GM19238 (cell line): ENCODE data around the gene CCSER1.

ENCODE experiments used
- DNase-seq: peaks from one replicate; pipeline ENCODE4 v3.0.0; 2011; ENCODE audit warnings: low spot score; ENCODE audit not compliant: insufficient read length

The CCSER1 gene

DNA sequence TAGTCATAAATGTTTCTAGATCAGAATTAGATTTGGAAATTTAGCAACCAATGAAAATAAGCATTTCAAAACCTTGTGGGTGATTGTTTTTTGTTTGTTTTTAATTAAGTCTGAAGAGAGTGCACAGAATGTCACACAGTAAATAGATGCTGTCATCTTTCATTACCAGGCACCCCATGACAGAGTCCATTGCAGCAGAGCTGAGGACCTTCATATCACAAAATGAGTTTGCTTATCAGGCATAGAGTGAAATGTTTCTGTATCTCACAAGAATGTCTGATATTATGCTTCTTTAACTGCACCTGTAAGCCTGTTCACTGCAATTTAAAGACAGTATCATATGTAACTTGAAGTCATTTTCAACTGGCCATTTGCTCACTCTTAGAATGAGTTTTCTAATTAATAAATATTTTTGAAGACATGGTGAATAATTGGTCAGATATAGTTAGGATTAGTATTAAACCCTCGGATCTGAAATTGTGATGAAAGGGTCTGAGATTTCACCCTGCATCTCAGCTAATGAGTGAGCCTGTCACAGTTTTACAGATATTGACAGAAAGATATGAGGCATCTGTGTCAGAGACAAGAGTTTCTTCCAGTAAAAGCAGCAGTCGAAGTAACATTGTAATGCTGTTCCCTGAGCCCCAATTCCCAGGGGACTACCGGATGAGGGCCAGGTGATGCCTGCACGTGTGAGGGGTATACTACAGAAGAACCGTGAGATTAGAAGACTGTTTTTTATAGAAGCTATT, 416.4 kb downstream of the CCSER1 start:
- DNase-seq: no peak

DNA sequence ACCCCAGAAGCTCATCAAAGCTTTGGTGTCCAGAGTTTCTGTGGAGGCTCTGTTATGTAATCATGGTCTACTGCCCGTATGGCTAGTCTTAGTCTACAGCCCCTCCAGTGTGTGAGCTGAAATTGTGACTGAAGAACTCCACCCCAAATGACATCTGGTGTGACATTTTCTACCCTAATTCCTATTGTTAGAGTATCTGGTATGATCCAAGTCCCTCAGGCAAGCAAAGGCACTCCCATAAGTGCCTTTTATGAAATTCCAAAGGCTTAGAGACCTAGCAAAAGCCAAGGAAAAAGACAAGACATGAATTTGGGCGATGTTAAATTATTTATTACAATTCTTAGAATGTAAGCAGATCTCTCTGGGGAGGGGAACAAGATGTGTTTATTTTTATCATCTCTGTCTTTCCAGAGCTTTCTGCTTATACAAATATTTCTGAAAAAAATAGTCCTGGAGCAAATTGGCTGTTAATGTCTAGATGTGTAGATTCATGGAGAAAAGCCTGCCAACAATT, 417.4 kb downstream of the CCSER1 start:
- no peak for DNase-seq

DNA sequence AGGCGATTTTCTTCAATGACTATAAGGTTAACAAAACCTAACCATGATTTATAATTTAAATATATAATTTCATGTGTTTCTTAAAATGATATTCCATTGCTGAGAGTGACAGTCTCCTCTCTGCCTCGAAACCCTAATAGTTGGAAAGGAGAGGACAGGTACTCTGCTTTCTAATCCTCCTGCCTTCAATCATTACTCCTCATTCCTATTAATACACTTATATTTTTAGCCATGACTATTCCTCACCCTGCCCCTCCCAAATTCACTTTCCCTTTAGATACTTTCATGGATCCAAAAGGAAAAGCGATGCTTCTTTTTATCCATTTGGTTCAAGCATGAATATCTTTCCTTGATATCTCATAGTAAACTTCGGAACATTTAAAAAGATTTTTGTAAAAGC, 418.2 kb downstream of the CCSER1 start:
- no peak for DNase-seq

DNA sequence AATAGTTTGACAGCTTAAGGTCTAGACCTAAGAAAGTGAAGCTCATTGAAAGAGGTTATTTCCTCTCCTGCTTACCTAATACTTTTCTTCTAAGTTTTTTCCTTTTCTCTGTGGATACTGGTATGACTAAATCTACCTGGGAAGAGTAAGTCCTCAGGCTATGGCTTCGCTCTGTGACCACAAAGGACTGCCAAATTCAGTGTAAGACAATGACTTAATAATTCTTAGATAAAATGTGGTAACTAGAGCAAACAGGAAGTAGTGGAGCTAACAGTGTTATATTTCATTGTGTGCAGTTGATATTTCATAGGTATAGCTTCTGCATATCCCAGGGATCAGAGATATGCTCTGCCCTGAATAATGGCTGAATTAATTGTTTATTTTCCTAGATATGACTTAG, 418.9 kb downstream of the CCSER1 start:
- DNase-seq: no peak

DNA sequence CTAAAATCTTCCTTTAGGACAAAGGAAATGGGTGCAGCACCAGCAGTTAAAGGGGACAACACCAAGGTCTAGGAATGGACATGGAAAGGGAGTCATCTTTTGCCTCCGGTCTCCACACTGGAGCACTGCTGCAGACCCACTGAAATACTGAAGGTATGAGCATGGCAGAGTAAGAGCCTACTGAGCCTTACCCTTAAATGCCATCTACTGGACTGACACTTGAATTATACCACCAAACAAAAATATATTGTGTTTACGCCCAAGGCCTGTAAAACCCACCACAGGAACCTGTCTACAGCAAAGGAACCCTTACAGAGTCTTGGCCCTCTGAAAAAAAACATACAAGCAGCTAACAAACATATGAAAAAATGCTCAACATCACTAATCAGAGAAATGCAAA, 443.4 kb downstream of the CCSER1 start:
- no peak for DNase-seq

DNA sequence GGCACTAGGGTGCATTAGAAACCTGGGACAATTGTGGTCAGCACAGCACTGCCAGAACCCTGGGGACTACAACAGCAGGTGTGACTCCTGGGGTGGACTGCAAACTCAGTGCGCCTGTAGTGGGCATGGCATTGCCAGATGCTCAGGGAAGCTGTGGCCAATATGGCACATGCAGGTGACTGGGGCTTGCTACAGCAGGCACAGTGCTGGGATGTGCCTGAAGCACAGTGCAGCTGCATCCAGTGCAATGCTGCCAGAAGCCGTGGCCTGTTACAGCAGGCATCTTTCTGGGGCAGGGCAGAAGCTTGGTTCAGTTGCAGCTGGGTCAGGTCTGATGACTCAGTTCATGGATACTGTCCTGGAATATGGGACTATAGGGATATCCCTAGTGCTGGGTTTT, 445.8 kb downstream of the CCSER1 start:
- DNase-seq: no peak

DNA sequence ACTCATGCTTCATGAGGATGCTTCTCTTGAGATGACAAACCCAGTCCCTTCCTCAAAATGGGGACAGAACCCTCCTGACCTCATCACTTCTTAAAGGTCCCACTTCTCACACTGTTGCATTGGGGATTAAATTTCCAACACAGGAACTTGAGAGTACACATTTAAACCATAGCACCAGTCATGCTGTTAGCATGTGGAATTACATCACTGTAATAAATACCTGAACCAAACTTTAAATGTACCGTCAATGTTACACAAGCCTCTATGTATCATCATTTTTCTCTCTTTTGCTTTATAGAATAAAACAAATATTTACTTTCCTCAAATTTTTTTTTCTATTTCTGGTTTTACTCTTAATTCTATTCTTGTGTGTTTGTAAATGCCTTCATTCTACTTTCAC, 448.2 kb downstream of the CCSER1 start:
- DNase-seq: no peak

DNA sequence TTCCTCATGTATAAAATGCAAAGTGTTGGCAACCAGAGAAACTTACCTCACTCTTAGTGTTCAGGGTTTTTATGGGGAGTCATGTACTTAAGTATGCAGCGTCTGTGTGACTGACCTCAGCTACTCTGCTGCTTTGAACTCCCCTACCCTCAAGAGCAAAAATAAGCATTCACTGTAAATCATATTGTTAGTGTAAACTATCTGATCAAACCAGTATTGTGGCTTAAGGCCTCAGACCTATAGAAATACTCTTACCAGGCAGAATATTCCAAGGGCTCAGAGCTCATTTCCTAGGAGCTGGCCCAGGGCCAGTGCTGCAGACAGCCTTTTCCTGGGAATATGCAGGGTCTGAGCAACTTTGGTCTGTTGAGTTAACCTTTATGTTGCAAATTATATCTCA, 453.1 kb downstream of the CCSER1 start:
- no peak for DNase-seq

DNA sequence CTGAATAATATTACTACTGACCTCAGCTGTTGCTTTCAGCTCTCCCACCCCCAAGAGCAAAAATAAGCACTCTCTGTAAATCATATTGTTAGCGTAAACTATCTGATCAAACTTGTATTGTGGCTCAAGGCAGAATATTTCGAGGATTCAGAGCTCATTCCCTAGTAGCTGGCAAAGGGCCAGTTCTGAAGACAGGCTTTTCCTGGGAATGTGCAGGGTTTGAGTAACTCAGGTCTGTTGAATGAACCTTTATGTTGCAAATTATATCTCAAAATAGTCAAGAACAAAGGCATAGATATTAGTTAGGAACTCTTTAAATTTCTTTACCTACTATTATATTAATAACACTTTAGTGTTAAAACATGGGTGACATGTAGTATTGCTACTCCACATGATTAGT, 454.9 kb downstream of the CCSER1 start:
- no peak for DNase-seq

DNA sequence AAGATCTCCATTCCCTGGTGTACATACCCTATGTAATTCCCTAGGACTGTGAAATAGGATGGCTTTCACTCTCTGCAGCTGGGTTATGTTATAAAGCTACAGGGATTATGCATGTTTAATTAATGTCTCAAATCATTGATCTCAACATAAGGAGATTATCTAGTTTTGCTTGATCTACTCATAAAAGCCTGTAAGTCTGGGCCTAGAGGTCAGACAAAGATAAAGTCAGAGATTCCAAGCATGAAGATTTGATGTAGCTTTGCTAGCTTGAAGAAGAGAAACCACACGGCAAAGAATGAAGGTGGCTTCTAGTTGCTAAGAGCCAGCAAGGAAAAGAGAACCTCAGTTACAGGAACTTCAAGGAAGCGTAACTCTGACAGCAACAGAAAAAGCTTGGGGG, 456.9 kb downstream of the CCSER1 start:
- no peak for DNase-seq

DNA sequence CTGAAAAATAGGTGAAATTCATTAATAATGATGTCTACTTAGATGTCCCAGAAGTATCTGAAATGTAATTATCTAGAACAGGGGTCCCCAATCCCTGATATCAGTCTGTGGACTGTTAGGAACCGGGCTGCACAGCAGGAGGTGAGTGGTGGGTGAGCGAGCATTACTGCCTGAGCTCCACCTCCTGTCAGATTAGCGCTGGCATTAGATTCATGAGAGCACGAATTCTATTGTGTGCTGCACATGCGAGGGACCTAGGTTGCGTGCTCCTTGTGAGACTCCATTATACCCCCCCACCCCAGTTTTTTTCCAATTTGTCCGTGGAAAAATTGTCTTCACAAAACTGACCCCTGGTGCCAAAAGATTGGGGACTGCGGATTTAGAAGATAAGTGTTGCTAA, 458.8 kb downstream of the CCSER1 start:
- no peak for DNase-seq

DNA sequence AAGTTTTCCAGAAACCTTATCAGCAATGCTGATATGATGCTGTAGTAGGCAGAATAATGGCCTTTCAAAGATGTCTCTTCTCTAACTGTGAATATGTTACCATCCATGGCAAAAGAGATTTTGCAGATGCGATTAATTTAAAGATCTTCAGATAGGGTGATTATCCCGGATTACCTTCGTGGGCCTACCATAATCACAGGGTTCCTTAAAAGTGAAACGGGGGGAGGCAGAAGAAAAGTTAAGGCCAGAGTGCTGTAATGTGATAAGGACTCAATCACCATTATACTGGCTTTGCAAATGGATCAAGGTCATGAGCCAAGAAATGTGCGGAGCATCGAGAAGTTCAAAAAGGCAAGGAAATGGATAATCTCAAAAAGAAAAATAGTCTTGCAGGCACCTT, 459.6 kb downstream of the CCSER1 start:
- DNase-seq: no peak

DNA sequence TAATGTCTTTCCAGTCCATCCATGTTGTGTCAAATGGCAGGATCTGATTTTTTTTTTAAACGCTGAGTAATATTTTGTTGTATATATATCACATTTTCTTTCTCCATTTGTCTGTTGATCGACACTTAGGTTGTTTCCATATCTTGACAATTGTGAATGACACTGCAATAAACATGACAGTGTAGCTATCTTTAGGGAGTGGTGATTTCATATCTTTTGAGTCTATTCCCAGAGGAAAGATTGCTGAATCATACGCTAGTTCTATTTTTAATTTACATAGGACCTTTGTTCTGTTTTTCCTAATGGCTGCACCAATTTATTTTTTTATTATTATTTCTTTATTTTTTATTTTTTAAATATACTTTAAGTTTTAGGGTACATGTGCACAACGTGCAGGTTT, 470.7 kb downstream of the CCSER1 start:
- DNase-seq: no peak

DNA sequence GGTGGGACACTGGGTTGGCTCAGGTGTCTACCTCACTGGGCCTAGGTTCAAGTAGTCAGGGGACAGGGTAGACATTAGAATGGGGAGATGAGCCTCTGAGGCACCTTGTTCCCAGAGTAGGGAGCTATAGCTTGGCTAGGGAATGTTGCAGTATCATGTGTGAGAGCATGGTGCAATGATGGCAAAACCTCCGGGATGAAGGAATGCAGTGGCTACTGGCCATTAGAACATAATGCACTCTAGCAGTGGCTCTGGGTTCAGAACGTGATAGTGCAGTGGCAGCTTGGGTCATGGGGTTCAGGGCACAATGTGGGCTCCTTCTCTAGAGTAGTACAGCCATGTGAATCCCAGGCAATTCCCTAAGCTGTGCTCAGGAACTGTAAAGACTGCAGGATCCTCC, 471.5 kb downstream of the CCSER1 start:
- no peak for DNase-seq

DNA sequence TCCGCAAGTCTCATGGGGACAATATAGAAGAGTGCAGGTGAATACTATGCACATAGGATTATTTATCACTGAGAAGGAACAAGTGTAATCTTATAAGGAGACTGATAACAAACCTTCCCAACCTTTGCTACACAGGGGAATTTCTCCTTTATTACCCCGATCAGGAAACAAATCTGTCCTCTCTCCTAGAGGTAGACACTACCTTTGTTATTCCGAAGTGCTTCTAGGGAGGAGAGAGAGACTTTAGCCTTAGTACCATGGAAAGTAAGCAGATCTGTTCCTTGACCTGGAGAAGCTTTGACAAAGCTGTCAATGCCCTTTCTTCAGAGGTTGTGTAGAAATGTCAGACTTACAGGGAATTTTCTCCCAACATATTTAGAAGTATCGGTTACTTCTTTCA, 475.5 kb downstream of the CCSER1 start:
- no peak for DNase-seq

DNA sequence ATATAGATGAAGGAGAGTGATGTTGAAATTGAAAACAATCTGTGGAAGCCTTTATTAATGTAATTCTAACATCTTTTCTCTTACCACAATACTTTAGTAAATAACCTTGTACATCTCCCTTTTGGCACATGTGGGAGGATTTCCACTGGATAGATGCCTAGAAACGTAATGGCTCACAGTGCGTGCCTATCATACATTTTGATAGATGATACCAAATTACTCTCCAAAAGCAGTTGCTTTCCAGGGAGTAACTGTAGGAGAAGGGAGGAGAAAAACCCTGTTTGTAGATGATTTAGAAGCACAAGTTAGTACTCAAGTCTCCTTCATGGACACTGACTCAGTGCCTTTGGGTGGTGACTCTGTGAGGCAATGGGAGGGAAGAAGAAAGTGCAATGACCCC, 476.3 kb downstream of the CCSER1 start:
- no peak for DNase-seq

DNA sequence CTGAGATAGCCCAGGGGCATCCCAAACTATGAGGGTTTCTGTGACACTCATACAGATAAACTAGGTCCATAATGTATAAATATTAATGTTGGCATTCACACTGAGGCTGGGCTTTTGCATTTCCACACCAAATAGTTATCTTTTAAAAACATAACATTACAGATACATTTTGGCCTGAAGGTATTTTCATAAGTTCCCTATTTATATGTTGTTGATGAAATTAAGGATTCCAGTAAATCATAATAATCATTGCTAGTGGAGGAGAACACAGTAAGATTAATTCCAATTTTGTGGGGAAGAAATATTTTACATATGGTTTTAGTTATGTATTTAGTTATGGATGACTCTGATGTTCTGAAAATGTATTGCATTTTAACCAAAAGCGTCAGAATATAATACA, 479.6 kb downstream of the CCSER1 start:
- no peak for DNase-seq

DNA sequence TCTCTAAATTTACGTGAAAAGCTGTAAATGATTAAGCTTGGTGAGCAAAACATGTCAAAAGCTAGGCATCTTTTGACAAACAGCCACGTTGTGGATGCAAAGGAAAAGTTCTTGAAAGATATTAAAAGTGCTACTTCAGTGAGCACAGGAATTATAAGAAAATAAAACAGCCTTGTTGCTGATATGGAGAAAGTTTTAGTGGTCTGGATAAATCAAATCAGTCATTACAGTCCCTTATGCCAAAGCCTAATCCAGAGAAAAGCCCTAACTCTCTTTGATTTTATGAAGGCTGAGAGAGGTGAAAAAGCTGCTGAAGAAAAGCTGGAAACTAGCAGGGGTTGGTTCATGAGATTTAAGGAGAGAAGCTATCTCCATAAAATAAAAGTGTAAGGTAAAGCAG, 487.2 kb downstream of the CCSER1 start:
- DNase-seq: no peak

DNA sequence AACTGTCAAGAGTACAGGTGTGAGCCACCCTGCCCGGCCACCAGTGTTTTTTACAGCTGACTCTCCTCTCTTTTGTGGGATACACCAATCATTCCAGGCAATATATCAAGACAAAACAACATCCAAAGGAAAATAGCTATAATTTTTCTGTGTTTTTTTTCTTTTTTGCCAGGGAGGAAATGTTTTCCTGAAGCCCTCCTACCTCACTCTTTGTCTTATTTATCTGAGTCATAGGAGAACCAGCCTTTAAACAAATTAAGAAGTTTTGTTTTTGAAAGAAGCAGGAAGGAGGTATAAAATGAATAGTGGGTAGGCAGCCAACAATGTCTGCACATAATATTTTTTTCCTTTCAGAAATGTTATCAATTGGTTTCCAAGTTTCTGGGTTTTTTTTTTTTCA, 493.9 kb downstream of the CCSER1 start:
- DNase-seq: no peak

DNA sequence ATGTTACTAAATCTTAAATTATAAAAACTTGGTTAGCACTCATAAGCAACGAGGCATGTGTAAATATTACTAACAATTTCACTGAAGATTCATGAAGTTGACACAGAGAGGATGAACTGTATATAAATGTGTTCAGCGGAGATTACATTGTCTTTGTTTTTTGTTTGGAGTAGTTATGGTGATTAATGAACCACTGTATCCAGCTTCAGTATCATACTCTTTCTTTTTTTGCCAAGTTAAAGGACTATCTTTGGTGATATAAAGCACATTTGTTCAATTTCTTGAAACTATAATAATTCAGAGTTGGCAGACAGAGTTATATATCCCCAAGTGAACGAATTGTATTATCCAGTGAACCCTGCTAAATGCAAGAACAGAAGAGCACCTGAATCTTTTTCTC, 497.6 kb downstream of the CCSER1 start:
- no peak for DNase-seq

DNA sequence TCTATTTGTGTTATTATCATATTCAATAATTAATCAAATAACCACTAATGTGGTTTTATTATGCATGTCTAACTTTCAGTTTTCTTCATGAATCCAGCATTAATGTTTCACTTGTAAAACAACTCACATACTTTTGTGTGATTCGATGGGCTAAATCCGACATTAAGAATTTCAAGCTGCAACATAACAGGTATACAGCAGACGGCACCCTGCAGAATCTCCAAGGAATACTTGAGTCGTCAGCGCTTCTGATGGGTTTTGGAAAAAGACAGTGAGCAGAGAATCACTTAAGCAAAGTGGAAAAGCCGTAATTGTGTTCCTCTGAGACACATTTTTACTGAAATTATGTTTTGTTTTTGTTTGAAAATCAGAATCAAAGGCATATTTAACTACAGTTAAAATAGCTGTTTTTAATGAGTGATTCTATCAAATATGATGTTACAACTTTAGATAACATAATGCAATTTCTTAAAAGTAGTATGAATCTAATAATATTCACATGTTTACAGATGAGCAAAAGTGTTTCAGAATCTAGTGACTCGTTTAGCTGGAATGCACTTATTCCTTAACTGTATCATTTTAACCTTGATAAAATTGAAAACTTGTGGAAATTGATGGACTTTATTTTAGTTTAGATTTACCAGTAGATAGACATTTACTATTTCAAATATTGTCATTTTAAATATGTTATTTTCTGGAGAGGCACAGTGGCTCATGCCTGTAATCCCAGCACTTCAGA, 514.8 kb downstream of the CCSER1 start:
- no peak for DNase-seq

DNA sequence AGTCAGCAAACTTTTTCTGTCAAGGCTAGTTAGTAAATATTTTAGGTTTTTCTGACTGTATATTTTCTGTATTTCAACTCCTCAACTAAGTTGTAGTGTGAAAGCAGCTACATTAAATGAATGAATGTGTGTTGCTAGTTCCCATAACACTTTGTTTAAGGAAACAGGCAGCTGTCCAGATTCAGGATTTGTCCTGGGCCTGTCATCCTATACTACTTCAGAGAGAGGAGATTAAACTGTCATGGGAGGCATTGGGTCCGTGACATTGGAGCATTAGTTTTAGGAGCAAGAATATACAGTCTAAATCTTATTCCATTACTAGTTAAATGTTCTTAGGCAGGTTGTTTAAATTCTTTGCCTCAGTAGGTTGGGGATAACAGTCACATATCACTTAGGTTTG, 516.0 kb downstream of the CCSER1 start:
- DNase-seq: no peak

DNA sequence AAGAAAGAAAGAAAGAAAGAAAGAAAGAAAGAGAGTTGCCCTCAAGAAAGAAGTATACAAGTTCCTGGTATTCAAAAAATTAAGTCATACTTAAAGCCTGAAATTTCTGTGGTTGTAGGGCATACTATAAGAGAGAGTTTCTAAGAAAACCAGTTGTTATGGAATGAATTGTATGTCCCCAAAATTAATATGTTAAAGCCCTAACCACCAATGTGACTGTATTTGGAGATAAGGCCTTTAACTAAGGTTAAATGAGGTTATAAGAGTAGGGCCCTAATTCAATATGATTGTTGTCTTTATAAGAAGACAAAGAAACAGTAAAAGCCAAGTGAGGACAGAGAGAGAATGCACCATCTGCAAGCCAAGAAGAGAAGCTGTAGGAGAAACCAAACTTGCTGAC, 521.1 kb downstream of the CCSER1 start:
- no peak for DNase-seq
